T1000 (cell line): Measurements from ENCODE around the gene TIMP2.
"Not testable (repeated sequence)": the region's sequence is repeated elsewhere in the genome, so short reads cannot be mapped to it uniquely, and the experiment has no call there.

Experiments used
- DNase-seq: peaks from one replicate; lab custom pipeline; 2025; ENCODE audit warnings: mixed read lengths; lab: John Stamatoyannopoulos, UW

The TIMP2 gene

GRCh38 chr17:78888941-78889518 is 36.2 kb downstream of the TIMP2 start:
- DNase-seq, result no peak

GRCh38 chr17:78886954-78887353 is 38.2 kb downstream of the TIMP2 start:
- no peak for DNase-seq

- DNase-seq, result no peak
These were observed 39.2 kb downstream of the TIMP2 start for GRCh38 chr17:78885956-78886355.

- DNase-seq, result no peak
These were observed 40.1 kb downstream of the TIMP2 start for GRCh38 chr17:78884876-78885667.

GRCh38 chr17:78884148-78884825 is 40.9 kb downstream of the TIMP2 start:
- DNase-seq, result no peak

- DNase-seq, result peak; percentile 91
These were observed 41.6 kb downstream of the TIMP2 start for GRCh38 chr17:78883533-78884131.

GRCh38 chr17:78883089-78883532 is 42.1 kb downstream of the TIMP2 start:
- peak; percentile 85 for DNase-seq

- no peak for DNase-seq
These were observed 42.6 kb downstream of the TIMP2 start for GRCh38 chr17:78882540-78883088.

- no peak for DNase-seq
These were observed 45.5 kb downstream of the TIMP2 start for GRCh38 chr17:78879635-78880186.

- no peak for DNase-seq
These were observed 46.2 kb downstream of the TIMP2 start for GRCh38 chr17:78878871-78879527.

- no peak for DNase-seq
These were observed 46.9 kb downstream of the TIMP2 start for GRCh38 chr17:78878261-78878660.

GRCh38 chr17:78876954-78877517 is 48.2 kb downstream of the TIMP2 start:
- not testable (repeated sequence) for DNase-seq

GRCh38 chr17:78876094-78876597 is 49.0 kb downstream of the TIMP2 start:
- DNase-seq, result no peak

GRCh38 chr17:78875363-78876093 is 49.7 kb downstream of the TIMP2 start:
- DNase-seq, result no peak

GRCh38 chr17:78873519-78874340 is 51.5 kb downstream of the TIMP2 start:
- peak; percentile 29 for DNase-seq

GRCh38 chr17:78872486-78872885 is 52.7 kb downstream of the TIMP2 start:
- DNase-seq, result no peak

- no peak for DNase-seq
These were observed 54.6 kb downstream of the TIMP2 start for GRCh38 chr17:78870621-78871020.

- no peak for DNase-seq
These were observed 56.8 kb downstream of the TIMP2 start for GRCh38 chr17:78868391-78868790.

GRCh38 chr17:78867046-78867445 is 58.1 kb downstream of the TIMP2 start:
- not testable (repeated sequence) for DNase-seq
